Stimulated activated CD4-positive, alpha-beta T cell treated with anti-CD3 and anti-CD28 coated beads, Interleukin-12 subunit alpha, Interleukin-12 subunit beta, amount 100 ng/mL, for 4 hours (primary cell): ENCODE data around the gene DNAJC5G.
A peak's percentile ranks its signal among the peaks of the same experiment; 100 is the strongest.
"Not testable (repeated sequence)": the region's sequence is repeated elsewhere in the genome, so short reads cannot be mapped to it uniquely, and the experiment has no call there.

ENCODE experiments used
- DNase-seq: peaks from one replicate; pipeline ENCODE4 v3.0.0-alpha.2; 2020

DNAJC5G gene

GRCh38 chr2:27312152-27312551 lies 36.9 kb downstream of the DNAJC5G start:
- DNase-seq: no peak

GRCh38 chr2:27313882-27314645 lies 38.8 kb downstream of the DNAJC5G start:
- DNase-seq: no peak

- DNase-seq: no peak
These were observed 39.5 kb downstream of the DNAJC5G start for GRCh38 chr2:27314709-27315108.

GRCh38 chr2:27315122-27315521 lies 39.9 kb downstream of the DNAJC5G start:
- no peak for DNase-seq

GRCh38 chr2:27316655-27317412 lies 41.6 kb downstream of the DNAJC5G start:
- DNase-seq: no peak

GRCh38 chr2:27319839-27320238 lies 44.6 kb downstream of the DNAJC5G start:
- DNase-seq: not testable (repeated sequence)

- no peak for DNase-seq
These were observed 45.8 kb downstream of the DNAJC5G start for GRCh38 chr2:27320958-27321543.

GRCh38 chr2:27322301-27322765 lies 47.1 kb downstream of the DNAJC5G start:
- DNase-seq: no peak

- DNase-seq: peak; percentile 85
These were observed 47.7 kb downstream of the DNAJC5G start, which contains the start of gene MPV17 for GRCh38 chr2:27322766-27323595. Gene MPV17 (minus strand): TSS chr2:27323097. CDS start chr2:27322517, 580 bp downstream.

GRCh38 chr2:27323596-27324285 lies 48.5 kb downstream of the DNAJC5G start:
- no peak for DNase-seq

GRCh38 chr2:27324720-27325119 lies 49.5 kb downstream of the DNAJC5G start:
- no peak for DNase-seq
